ENCODE results near the gene MFRP. TPM values are rescaled to one million over a fixed set of nuclear protein-coding genes. Genes with fewer than 3 reads are reported as not detected.

MFRP gene
- total RNA-seq, 3 donors from 2014 or later (not counting 1 experiment from before 2014, with no cell fraction given), result not detected

DNA sequence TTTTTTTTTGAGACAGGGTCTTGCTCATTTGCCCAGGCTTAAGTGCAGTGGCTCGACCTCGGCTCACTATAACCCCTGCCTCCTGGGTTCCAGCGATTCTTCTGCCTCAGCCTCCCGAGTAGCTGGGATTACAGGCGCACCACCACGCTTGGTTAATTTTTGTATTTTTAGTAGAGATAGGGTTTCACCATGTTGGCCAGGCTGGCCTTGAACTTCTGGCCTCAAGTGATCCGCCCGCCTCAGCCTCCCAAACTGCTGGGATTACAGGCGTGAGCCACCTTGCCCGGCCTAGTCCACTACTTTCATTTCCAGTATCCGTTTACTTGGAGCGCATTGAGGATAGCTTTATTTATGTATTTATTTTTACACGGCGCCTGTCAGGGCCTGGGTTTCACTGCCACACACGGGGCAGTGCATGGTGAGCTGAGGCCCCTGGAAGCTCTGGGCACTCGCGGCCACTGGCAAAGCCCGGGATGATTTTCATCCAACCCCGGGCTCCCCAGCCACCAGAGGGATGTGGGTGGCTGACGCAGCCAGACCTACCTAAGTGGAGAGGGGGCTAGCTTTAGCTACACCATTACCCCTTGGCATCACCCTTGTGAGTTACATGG, 23.5 kb downstream of the MFRP start:
- WGBS (ENCODE audit: insufficient coverage), result 91% methylated on average over 20 of the region's 20 CpGs
- no peak overlapping the region for H3K27ac Mint-ChIP-seq

DNA sequence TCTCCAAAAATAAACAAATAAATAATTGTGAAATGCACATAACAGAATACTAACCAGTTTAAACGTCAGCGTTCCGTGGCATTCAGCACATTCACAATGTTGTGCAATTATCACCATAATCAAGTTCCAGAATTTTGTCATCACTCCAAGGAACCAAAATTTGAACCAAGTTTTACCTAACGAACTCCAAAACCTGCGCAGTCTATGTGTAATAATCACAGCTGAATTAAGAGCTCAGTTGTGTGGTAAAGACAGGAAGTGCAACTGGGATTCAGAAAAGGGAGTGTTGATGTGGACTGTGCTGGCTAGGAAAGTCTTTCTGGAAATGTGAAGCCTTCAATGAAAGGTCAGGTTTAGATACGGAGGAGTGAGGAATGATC, 24.2 kb downstream of the MFRP start:
- WGBS (ENCODE audit: insufficient coverage), result 80% methylated on average over 6 of the region's 6 CpGs
- H3K4me1 Mint-ChIP-seq, result peaks cover 0 to 32% of the 10 kb centered on the region in 2 donors
- no peaks in the 10 kb centered on the region for H3K9me3 Mint-ChIP-seq
- ATAC-seq, result no peak
- no peak overlapping the region for H3K4me3 ChIP-seq (ENCODE audit: low read length)
- H3K4me1 ChIP-seq (ENCODE audit: control insufficient read depth, insufficient read depth, low read length), result peaks cover 24% of the 10 kb centered on the region
- no peak for TF ChIP-seq CTCF (IDR thresholded peaks at IDR 0.05)
- H3K36me3 ChIP-seq (ENCODE audit: control insufficient read depth, insufficient read depth, low read length), result no peaks in the 10 kb centered on the region
- no peaks in the 10 kb centered on the region for H3K36me3 Mint-ChIP-seq
- intact Hi-C loops (cut with micrococcal nuclease), result loop anchor here (5.0 kb wide), 1 partner anchor 115 kb away; the partner anchor contains the start of gene CBL
- H3K27ac Mint-ChIP-seq, result no peak overlapping the region
- no peak for DNase-seq
- peaks cover 18 to 27% of the 10 kb centered on the region in 2 donors for H3K27me3 Mint-ChIP-seq (ENCODE audit: low read depth in 2 of 2)
- no peak overlapping the region for H3K27ac ChIP-seq (ENCODE audit: low read length)
- no peaks in the 10 kb centered on the region for H3K9me3 ChIP-seq (ENCODE audit: control insufficient read depth, insufficient read depth, low read length)
- H3K27me3 ChIP-seq (ENCODE audit: control insufficient read depth, insufficient read depth, low read length), result peaks cover 9% of the 10 kb centered on the region
- H3K4me3 Mint-ChIP-seq, result no peak overlapping the region

More for the DNA sequence above, 23.5 kb downstream of the MFRP start:
- DNase-seq, result no peak
- Histone ChIP-seq H3K4me3 (ENCODE audit: low read length) (no peak overlapping the region), H3K36me3 (ENCODE audit: control insufficient read depth, insufficient read depth, low read length) (no peaks in the 10 kb centered on the region), H3K27ac (ENCODE audit: low read length) (no peak overlapping the region), H3K9me3 (ENCODE audit: control insufficient read depth, insufficient read depth, low read length) (no peaks in the 10 kb centered on the region), H3K27me3 (ENCODE audit: control insufficient read depth, insufficient read depth, low read length) (peaks cover 5% of the 10 kb centered on the region), H3K4me1 (ENCODE audit: control insufficient read depth, insufficient read depth, low read length) (peaks cover 24% of the 10 kb centered on the region)
- H3K4me3 Mint-ChIP-seq, result no peak overlapping the region
- H3K36me3 Mint-ChIP-seq, result no peaks in the 10 kb centered on the region
- intact Hi-C loops (cut with micrococcal nuclease), result loop anchor here (5.0 kb wide), 1 partner anchor 116 kb away; the partner anchor contains the start of gene CBL
- peaks cover 0 to 32% of the 10 kb centered on the region in 2 donors for H3K4me1 Mint-ChIP-seq
- no peaks in the 10 kb centered on the region for H3K9me3 Mint-ChIP-seq
- TF ChIP-seq CTCF (IDR thresholded peaks at IDR 0.05), result no peak
- ATAC-seq, result no peak
- peaks cover 18 to 27% of the 10 kb centered on the region in 2 donors for H3K27me3 Mint-ChIP-seq (ENCODE audit: low read depth in 2 of 2)

- peaks cover 17% of the 10 kb centered on the region for H3K27me3 ChIP-seq (ENCODE audit: control insufficient read depth, insufficient read depth, low read length)
- intact Hi-C loops (cut with micrococcal nuclease), result loop anchor here (5.0 kb wide), 1 partner anchor 114 kb away; the partner anchor contains the start of gene CBL
- Mint-ChIP-seq H3K4me1 (peaks cover 0 to 33% of the 10 kb centered on the region in 2 donors), H3K27ac (peak overlapping the region in 1 of 2 donors; percentile 81), H3K36me3 (no peaks in the 10 kb centered on the region), H3K4me3 (peak overlapping the region; percentile 84), H3K9me3 (no peaks in the 10 kb centered on the region), H3K27me3 (ENCODE audit: low read depth in 2 of 2) (peaks cover 23 to 27% of the 10 kb centered on the region in 2 donors)
- DNase-seq, result peak in 1 of 2 donors; percentile 69
- H3K9me3 ChIP-seq (ENCODE audit: control insufficient read depth, insufficient read depth, low read length), result no peaks in the 10 kb centered on the region
- H3K36me3 ChIP-seq (ENCODE audit: control insufficient read depth, insufficient read depth, low read length), result no peaks in the 10 kb centered on the region
- H3K27ac ChIP-seq (ENCODE audit: low read length), result peak overlapping the region; percentile 47
- peaks cover 32% of the 10 kb centered on the region for H3K4me1 ChIP-seq (ENCODE audit: control insufficient read depth, insufficient read depth, low read length)
- ATAC-seq, result peak; percentile 68 to 79 (median 77)
- 2% methylated on average over 56 of the region's 60 CpGs for WGBS (ENCODE audit: insufficient coverage)
- H3K4me3 ChIP-seq (ENCODE audit: low read length), result peak overlapping the region; percentile 52
- no peak for TF ChIP-seq CTCF (IDR thresholded peaks at IDR 0.05)
Observed at GRCh38 chr11:119320776-119321524, 25.6 kb downstream of the MFRP start.

All from natural killer cell (primary cell).